Stomach (tissue), 9 donors: ENCODE data around the gene OGFR. TPM values are rescaled to one million over a fixed set of nuclear protein-coding genes. Genes with fewer than 3 reads are reported as not detected.

Experiments used
- DNase-seq, 2 donors: peaks; one replicate each; pipeline versions ENCODE4 v3.0.0 to v3.0.0-alpha.2; 2013 to 2019
- H3K27ac ChIP-seq, 5 donors: fragments of 200-600 bp in 4 of 5; sonication (generic) in 4 of 5; one replicate each; pipeline ENCODE4 v1.5.1; 2013 to 2019; ENCODE audit warnings: mild to moderate bottlenecking in 1 of 5, moderate library complexity in 1 of 5
- H3K27me3 ChIP-seq, 3 donors: fragments of 200-600 bp; sonication (generic); one replicate each; pipeline ENCODE4 v1.5.1; 2017 to 2019; ENCODE audit warnings: mixed run types in 1 of 3
- H3K36me3 ChIP-seq, 4 donors: fragments of 200-600 bp; sonication (generic); 1 replicate in 3 of 4; 2 replicates in 1 of 4; pipeline ENCODE4 v1.5.1; 2016 to 2019
- H3K4me1 ChIP-seq, 4 donors: fragments of 200-600 bp; sonication (generic); one replicate each; pipeline ENCODE4 v1.5.1; 2016 to 2019
- H3K4me3 ChIP-seq, 4 donors: fragments of 200-600 bp; sonication (generic) in 3 of 4; one replicate each; pipeline ENCODE4 v1.5.1; 2016 to 2019; ENCODE audit warnings: mild to moderate bottlenecking in 1 of 4
- H3K9me3 ChIP-seq, 4 donors: fragments of 200-600 bp; sonication (generic); one replicate each; pipeline ENCODE4 v1.5.1; 2016 to 2019
- CTCF ChIP-seq, 7 experiments: fragments of 450-650 bp in 4 of 7; fragments of 200-600 bp in 3 of 7; sonication (generic) in 3 of 7; IDR thresholded peaks; one replicate each; pipeline ENCODE4 v1.5.1; 2016 to 2019; ENCODE audit warnings: antibody characterized with exemption in 7 of 7, control low read depth in 2 of 7, mild to moderate bottlenecking in 1 of 7
- EP300 ChIP-seq: sonication (generic); formaldehyde crosslinking; IDR thresholded peaks from one replicate; pipeline ENCODE4 v1.6.1; 2017; ENCODE audit warnings: antibody characterized with exemption
- POLR2A ChIP-seq, 4 donors: fragments of 450-650 bp; IDR thresholded peaks; one replicate each; pipeline ENCODE4 v1.6.1; 2016; ENCODE audit warnings: antibody characterized with exemption in 4 of 4, control low read depth in 2 of 4, mild to moderate bottlenecking in 1 of 4, moderate library complexity in 1 of 4
- POLR2AphosphoS5 ChIP-seq, 3 donors: sonication (generic); formaldehyde crosslinking; IDR thresholded peaks; one replicate each; pipeline ENCODE4 v1.6.1; 2016; ENCODE audit warnings: antibody characterized with exemption in 3 of 3
- WGBS, 5 donors: extraction: QIAGEN DNeasy Blood & Tissue Kit in 3 of 5; methylation state at CpG; one replicate each; pipeline versions ENCODE4 v1.1.5 to v1.1.7; 2013 to 2018; 5-methylcytosine and 5-hydroxymethylcytosine counted together
- intact Hi-C: fragments of 100-400 bp; cut with DNase I; formaldehyde crosslinking; loops from one replicate; pipeline ENCODE4 v1.15.1; 2023; ENCODE audit warnings: low total_unique reads
- polyA plus RNA-seq, 3 donors: library from polyadenylated mRNA; stranded (reverse); fragments of 200-250 nt; gene quantifications; one replicate each; pipeline ENCODE4 v1.2.3, GENCODE V29; 2013
- total RNA-seq, 5 donors: library from RNA; depleted of rRNA; stranded (reverse); fragments of >200 nt; gene quantifications; one replicate each; pipeline versions ENCODE4 v1.1.0 to v1.2.3, GENCODE V29; 2014 to 2016
- donor health status: healthy with polysubstance abuse.
- donor health status: Bipolar disorder and iron deficiency.
- donor health status: healthy.

OGFR gene
- total and polyA plus RNA-seq, 8 donors = 20.1 to 75.3 (median 42.3) TPM

- Histone ChIP-seq H3K9me3 (no peaks in the 10 kb centered on the region), H3K4me3 (no peak overlapping the region), H3K27me3 (peaks cover 0 to 18% (median 0%) of the 10 kb centered on the region in 3 donors), H3K36me3 (no peaks in the 10 kb centered on the region), H3K4me1 (peaks cover 14 to 40% (median 24%) of the 10 kb centered on the region in 4 donors), H3K27ac (peak overlapping the region in 1 of 5 donors; percentile 7)
- DNase-seq = peak in 1 of 2 donors; percentile 48
- WGBS, 5 donors = 35 to 42% (median 41%) methylated on average over 16 to 19 of the region's 19 CpGs
- intact Hi-C loops = no loop called here
- TF ChIP-seq POLR2AphosphoS5 (IDR thresholded peaks at IDR 0.05) (no peak), CTCF (IDR thresholded peaks at IDR 0.05) (no peak), EP300 (no peak), POLR2A (IDR thresholded peaks at IDR 0.05) (no peak)
Observed at GRCh38 chr20:62772990-62773844, 31.4 kb upstream of the OGFR start.

DNA sequence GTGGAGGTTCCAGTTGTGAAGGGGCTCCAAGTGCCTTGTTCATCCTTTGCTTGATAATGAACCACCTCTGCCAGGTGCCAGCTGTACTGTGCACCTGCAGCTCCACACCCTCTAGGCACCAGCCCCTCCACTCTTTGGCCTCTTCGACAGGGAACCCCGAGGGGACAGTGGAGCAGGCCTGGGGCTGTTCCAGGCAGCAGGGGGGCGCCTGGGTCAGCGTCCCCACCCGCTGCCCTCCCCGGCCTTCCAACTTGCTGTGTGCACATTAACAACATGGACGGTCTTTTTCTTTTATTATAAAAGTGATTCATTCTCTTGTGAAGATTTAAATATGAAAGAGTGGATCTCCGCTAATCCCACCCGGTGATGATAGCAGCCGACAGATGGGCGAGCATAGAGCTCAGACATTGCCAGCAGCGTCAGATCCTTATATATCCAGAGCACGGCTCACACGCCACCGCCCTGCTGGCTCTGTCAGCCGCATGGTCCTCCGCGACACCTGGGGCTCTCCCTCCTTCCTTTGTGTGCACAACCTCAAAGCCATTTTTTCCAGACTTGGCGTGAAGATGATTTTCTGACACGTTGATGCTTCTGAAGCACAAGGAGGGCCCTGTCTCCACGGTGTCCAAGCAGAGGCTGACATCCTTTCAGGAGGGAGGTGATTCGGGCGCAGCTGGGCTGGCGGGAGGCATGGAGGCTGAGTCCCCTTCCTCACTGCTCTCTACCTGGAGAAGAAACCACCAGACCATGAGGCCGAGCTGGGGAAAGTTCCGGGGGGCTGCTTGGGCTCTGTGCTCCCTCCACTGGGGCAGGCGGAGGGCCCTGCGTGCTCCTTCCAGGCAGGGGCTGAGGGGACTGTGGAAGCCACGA lies 30.6 kb upstream of the OGFR start:
- TF ChIP-seq EP300 (no peak), POLR2A (IDR thresholded peaks at IDR 0.05) (no peak), POLR2AphosphoS5 (IDR thresholded peaks at IDR 0.05) (no peak), CTCF (IDR thresholded peaks at IDR 0.05) (no peak)
- intact Hi-C loops = no loop called here
- Histone ChIP-seq H3K9me3 (no peaks in the 10 kb centered on the region), H3K27me3 (peaks cover 0 to 25% (median 0%) of the 10 kb centered on the region in 3 donors), H3K36me3 (no peaks in the 10 kb centered on the region), H3K4me3 (no peak overlapping the region), H3K4me1 (peaks cover 12 to 31% (median 16%) of the 10 kb centered on the region in 4 donors), H3K27ac (no peak overlapping the region)
- no peak for DNase-seq
- 78 to 88% (median 86%) methylated on average over 28 to 29 of the region's 29 CpGs for WGBS, 5 donors

- H3K9me3 ChIP-seq = no peaks in the 10 kb centered on the region
- peaks cover 12 to 31% (median 15%) of the 10 kb centered on the region in 4 donors for H3K4me1 ChIP-seq
- H3K27ac ChIP-seq = no peak overlapping the region
- intact Hi-C loops = no loop called here
- no peaks in the 10 kb centered on the region for H3K36me3 ChIP-seq
- WGBS, 5 donors = 65 to 90% (median 73%) methylated on average over 8 of the region's 8 CpGs
- peaks cover 0 to 31% (median 0%) of the 10 kb centered on the region in 3 donors for H3K27me3 ChIP-seq
- H3K4me3 ChIP-seq = no peak overlapping the region
- no peak for DNase-seq
- TF ChIP-seq EP300 (no peak), POLR2AphosphoS5 (IDR thresholded peaks at IDR 0.05) (no peak), POLR2A (IDR thresholded peaks at IDR 0.05) (no peak), CTCF (IDR thresholded peaks at IDR 0.05) (no peak)
Observed at GRCh38 chr20:62774762-62775161, 29.9 kb upstream of the OGFR start.

- Histone ChIP-seq H3K4me3 (no peak overlapping the region), H3K9me3 (no peaks in the 10 kb centered on the region), H3K4me1 (peaks cover 12 to 31% (median 15%) of the 10 kb centered on the region in 4 donors), H3K27me3 (peaks cover 0 to 35% (median 0%) of the 10 kb centered on the region in 3 donors), H3K27ac (no peak overlapping the region), H3K36me3 (no peaks in the 10 kb centered on the region)
- intact Hi-C loops = no loop called here
- 90 to 92% (median 91%) methylated on average over 9 of the region's 9 CpGs for WGBS, 5 donors
- no peak for DNase-seq
- no peak for TF ChIP-seq EP300
Observed at GRCh38 chr20:62775206-62775605, 29.4 kb upstream of the OGFR start.
